Choroid plexus epithelial cell (primary cell): ENCODE measurements around the gene ITPR1.

Experiments
- DNase-seq: peaks from one replicate; pipeline ENCODE4 v3.0.0-alpha.2; 2010; ENCODE audit warnings: low read depth
- H3K4me3 ChIP-seq: 2 replicates; pipeline ENCODE4 v1.5.1; 2011; ENCODE audit warnings: low read depth, mild to moderate bottlenecking, control low read depth, low read length, moderate library complexity
- TF ChIP-seq, protein P1 (sequence below): conservative IDR thresholded peaks from 2 replicates; pipeline ENCODE4 v1.5.1; 2011; ENCODE audit warnings: low read depth, mild to moderate bottlenecking, control low read depth, inconsistent platforms, low read length, moderate library complexity

ITPR1 gene

DNA sequence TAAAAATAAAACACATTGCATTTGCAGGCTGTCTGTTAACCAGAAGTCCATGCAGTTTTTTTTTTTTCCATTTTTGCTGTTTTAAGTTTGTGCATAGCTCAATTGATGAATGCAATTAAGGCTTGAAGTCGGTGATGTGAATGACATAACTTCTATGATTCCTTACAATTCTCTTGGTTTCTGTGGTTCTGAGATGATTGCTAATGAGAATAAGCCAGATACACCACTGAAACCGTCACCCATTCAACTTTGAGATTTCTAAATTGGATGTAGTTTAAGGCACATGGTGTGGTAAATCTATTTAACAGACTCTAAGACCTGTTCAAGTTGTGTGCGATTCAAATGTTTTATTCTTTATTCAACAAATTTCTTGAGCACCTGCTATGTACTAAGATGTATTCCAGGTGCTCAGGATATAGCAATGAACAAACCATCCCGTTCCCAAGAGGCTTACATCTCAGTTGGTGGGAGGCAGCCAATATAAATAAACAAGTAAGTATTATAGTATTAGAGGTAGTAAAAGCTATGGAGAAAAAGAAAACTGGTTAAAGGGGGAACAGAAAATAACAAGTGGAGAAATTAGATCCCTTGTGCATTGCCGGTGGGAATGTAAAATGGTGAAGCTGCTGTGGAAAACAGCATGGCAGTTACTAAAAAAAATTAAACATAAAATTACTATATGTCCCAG lies 4.0 kb downstream of the ITPR1 start:
- no peak overlapping the region for H3K4me3 ChIP-seq
- DNase-seq: no peak
- TF ChIP-seq, protein P1, sequence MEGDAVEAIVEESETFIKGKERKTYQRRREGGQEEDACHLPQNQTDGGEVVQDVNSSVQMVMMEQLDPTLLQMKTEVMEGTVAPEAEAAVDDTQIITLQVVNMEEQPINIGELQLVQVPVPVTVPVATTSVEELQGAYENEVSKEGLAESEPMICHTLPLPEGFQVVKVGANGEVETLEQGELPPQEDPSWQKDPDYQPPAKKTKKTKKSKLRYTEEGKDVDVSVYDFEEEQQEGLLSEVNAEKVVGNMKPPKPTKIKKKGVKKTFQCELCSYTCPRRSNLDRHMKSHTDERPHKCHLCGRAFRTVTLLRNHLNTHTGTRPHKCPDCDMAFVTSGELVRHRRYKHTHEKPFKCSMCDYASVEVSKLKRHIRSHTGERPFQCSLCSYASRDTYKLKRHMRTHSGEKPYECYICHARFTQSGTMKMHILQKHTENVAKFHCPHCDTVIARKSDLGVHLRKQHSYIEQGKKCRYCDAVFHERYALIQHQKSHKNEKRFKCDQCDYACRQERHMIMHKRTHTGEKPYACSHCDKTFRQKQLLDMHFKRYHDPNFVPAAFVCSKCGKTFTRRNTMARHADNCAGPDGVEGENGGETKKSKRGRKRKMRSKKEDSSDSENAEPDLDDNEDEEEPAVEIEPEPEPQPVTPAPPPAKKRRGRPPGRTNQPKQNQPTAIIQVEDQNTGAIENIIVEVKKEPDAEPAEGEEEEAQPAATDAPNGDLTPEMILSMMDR: no peak

DNA sequence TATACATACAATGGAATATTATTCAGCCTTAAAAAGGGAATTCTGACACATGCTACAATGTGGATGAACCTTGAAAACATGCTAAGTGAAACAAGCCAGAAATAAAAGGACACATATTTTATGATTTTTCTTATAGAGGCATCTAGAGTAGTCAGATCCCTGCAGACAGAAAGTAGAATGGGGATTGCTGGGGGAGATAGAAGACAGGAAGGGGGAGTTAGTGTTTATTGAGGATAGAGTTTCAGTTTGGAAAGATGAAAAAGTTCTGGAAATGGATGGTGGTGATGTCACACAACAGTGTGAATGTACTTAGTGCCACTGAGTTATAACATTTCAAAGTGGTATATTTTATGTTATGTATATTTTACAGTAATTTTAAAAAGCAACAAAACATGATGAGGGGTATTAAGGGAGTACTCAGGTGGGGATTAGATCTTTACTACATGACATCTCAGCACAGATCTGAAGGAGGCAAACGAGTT lies 4.7 kb downstream of the ITPR1 start:
- TF ChIP-seq, protein P1: no peak
- DNase-seq: no peak
- H3K4me3 ChIP-seq: no peak overlapping the region

DNA sequence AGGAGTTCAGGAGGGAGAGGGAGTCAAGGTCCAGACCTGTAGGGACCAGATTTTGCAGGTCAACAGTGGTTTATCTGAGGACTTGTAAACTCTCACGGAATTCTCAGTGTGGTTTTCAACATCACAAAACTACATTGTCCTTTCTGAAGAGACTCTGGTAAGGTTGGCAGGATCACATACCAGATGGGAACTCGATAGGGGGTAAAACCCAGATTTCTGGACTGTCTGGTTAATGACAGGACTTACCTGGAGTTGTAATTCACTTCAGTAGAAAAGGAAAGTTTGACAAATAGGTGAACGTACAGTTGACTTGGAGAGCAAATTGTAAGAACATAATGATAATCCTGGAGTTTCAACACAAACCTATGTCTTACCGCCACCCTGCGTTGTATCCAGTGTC lies 5.3 kb downstream of the ITPR1 start:
- TF ChIP-seq, protein P1: no peak
- H3K4me3 ChIP-seq: no peak overlapping the region
- no peak for DNase-seq

DNA sequence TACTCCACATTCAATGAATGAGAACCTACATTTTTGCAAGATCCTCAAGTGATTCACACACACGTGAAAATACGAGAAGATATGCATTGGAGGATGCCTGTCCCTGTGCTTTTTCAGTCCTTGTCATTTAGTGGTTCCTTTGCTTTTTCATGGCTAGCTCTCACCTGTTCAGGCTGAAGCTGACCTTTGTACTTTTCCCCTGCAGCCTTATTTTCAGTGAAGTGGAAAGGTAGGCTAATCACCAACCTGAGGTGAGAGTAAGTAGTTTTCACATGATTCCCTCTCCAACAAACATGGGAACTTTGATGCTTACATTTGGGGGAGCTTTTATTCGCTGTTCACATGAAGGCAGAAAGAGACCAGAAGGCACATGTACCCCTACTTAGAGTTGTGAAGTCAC lies 8.3 kb downstream of the ITPR1 start:
- H3K4me3 ChIP-seq: no peak overlapping the region
- TF ChIP-seq, protein P1: no peak
- no peak for DNase-seq

DNA sequence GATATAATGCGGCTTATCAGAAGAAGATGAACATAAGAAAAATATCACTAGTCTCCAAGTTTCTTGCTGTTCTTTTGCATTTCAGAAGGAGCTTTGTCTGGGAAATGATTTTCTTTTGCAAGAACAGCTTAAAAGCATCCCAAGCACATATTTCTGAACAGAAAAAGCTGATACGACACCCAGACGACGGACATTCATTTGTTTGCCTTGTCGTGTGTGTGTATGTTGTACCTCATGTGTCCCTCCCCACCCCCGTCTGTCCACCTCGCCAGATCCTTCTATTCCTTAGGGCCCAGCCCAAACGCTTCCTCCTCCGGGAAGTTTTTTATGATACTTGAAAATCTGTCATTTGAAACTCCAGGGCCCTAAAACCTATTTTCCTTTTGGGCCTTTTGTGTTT lies 8.8 kb downstream of the ITPR1 start:
- H3K4me3 ChIP-seq: no peak overlapping the region
- no peak for DNase-seq
- TF ChIP-seq, protein P1: no peak

DNA sequence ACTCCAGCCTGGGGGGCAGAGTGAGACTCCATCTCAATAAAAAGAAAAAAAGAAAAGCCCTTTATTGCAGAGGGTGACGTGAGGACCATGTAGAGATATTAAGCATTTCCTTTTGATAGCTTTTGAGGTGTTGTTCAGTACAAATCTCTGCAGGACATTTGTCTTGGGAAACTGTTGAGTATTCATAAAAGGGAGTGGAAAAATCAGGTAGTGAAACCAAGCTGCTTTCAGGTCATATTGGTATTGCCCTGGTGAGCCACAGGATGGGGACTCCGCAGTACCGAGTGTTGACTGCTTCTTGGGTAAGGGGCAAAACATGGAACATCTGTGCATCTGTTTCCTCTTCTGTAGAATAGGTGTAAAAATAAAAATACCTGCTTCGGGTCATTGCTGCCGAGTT lies 9.9 kb downstream of the ITPR1 start:
- no peak for DNase-seq
- TF ChIP-seq, protein P1: no peak
- no peak overlapping the region for H3K4me3 ChIP-seq
